SK-N-SH (cell line): ENCODE results near the gene RHOT2. TPM values are rescaled to one million over a fixed set of nuclear protein-coding genes. Genes with fewer than 3 reads are reported as not detected.

Experiments used
- CTCF ChIA-PET: fragments of 300-600, 350-600 bp; formaldehyde crosslinking; extraction: SDS; loops from one replicate; lab custom pipeline; 2021; lab: Yijun Ruan, JAX
- POLR2A ChIA-PET: fragments of 350-600 bp; sonication (Branson Sonifier 250); formaldehyde crosslinking; extraction: SDS; loops from one replicate; lab custom pipeline; 2020; ENCODE audit warnings: antibody characterized with exemption, inconsistent platforms; lab: Yijun Ruan, JAX
- DNase-seq: peaks from one replicate; pipeline ENCODE4 v3.0.0; 2012
- H2AFZ ChIP-seq: fragments of 200-600 bp; sonication (generic); 2 replicates; pipeline ENCODE4 v1.8.1; 2016; ENCODE audit warnings: antibody characterized with exemption, mild to moderate bottlenecking, low read depth
- H3F3A ChIP-seq: fragments of 200-600 bp; sonication (generic); replicated peaks from 2 replicates; pipeline ENCODE3; 2016; ENCODE audit warnings: antibody characterized with exemption, mild to moderate bottlenecking; ENCODE audit not compliant: insufficient read depth
- H3K27ac ChIP-seq, 2 experiments: fragments of 200-500 bp in 1 of 2; fragments of 200-600 bp in 1 of 2; sonication (Bioruptor generic) in 1 of 2; sonication (generic), shearing (Covaris generic) in 1 of 2; 2 replicates each; pipeline versions ENCODE4 v1.5.1 to v1.6.1; 2014 to 2016; ENCODE audit warnings: low read depth in 2 of 2, inconsistent platforms in 1 of 2, low read length in 1 of 2, mild to moderate bottlenecking in 1 of 2, mixed read lengths in 1 of 2
- H3K27me3 ChIP-seq: fragments of 200-600 bp; sonication (generic), shearing (Covaris generic); 2 replicates; pipeline ENCODE4 v1.6.1; 2016; ENCODE audit warnings: mixed run types; ENCODE audit not compliant: insufficient read depth
- H3K36me3 ChIP-seq, 2 experiments: fragments of 200-500 bp in 1 of 2; fragments of 200-600 bp in 1 of 2; sonication (Bioruptor generic) in 1 of 2; sonication (generic) in 1 of 2; replicated peaks in 1 of 2; 2 replicates each; pipeline versions ENCODE3 to v1.5.1; 2014 to 2016; ENCODE audit warnings: low read length in 1 of 2, mild to moderate bottlenecking in 1 of 2; ENCODE audit not compliant: insufficient read depth in 2 of 2, control insufficient read depth in 1 of 2
- H3K4me1 ChIP-seq, 2 experiments: fragments of 200-500 bp in 1 of 2; fragments of 200-600 bp in 1 of 2; sonication (Bioruptor generic) in 1 of 2; sonication (generic), shearing (Covaris generic) in 1 of 2; 2 replicates each; pipeline versions ENCODE4 v1.5.1 to v1.6.1; 2014 to 2016; ENCODE audit warnings: low read depth in 1 of 2, low read length in 1 of 2, mixed run types in 1 of 2; ENCODE audit not compliant: insufficient read depth in 2 of 2, control insufficient read depth in 1 of 2
- H3K4me2 ChIP-seq: fragments of 200-600 bp; sonication (generic), shearing (Covaris generic); 2 replicates; pipeline ENCODE4 v1.6.1; 2017; ENCODE audit warnings: mixed run types
- H3K4me3 ChIP-seq, 2 experiments: fragments of 200-500 bp in 1 of 2; fragments of 200-600 bp in 1 of 2; sonication (Bioruptor generic) in 1 of 2; sonication (generic), shearing (Covaris generic) in 1 of 2; 2 replicates each; pipeline versions ENCODE4 v1.5.1 to v1.8.1; 2014 to 2016; ENCODE audit warnings: low read depth in 2 of 2, inconsistent platforms in 1 of 2, low read length in 1 of 2, mild to moderate bottlenecking in 1 of 2, mixed read lengths in 1 of 2, moderate library complexity in 1 of 2
- H3K79me2 ChIP-seq: fragments of 200-600 bp; sonication (generic); 2 replicates; pipeline ENCODE4 v1.8.1; 2017; ENCODE audit warnings: mild to moderate bottlenecking; ENCODE audit not compliant: insufficient read depth
- H3K9ac ChIP-seq: fragments of 200-600 bp; sonication (generic); 2 replicates; pipeline ENCODE4 v1.6.1; 2017; ENCODE audit warnings: mixed run types
- H3K9me2 ChIP-seq: fragments of 200-600 bp; sonication (generic); 2 replicates; pipeline ENCODE4 v1.6.1; 2017; ENCODE audit warnings: mixed run types
- H3K9me3 ChIP-seq: fragments of 200-600 bp; sonication (generic); 2 replicates; pipeline ENCODE4 v1.6.1; 2017; ENCODE audit warnings: mixed run types, mild to moderate bottlenecking, moderate library complexity
- H4K20me1 ChIP-seq: fragments of 200-600 bp; sonication (generic); 2 replicates; pipeline ENCODE4 v1.6.1; 2017; ENCODE audit warnings: mild to moderate bottlenecking, mixed run types; ENCODE audit not compliant: insufficient read depth
- CTCF ChIP-seq: fragments of 200-600 bp; sonication (generic); IDR thresholded peaks from 2 replicates; pipeline ENCODE4 v1.6.1; 2017; ENCODE audit warnings: antibody characterized with exemption, mild to moderate bottlenecking, moderate library complexity
- EP300 ChIP-seq, 2 experiments: IDR thresholded peaks; 2 replicates each; pipeline versions ENCODE4 v1.4.0 to v1.6.1; 2012; ENCODE audit warnings: borderline replicate concordance in 1 of 2, low read depth in 1 of 2, low read length in 1 of 2
- EZH2phosphoT487 ChIP-seq: fragments of 200-600 bp; sonication (generic); IDR thresholded peaks from 2 replicates; pipeline ENCODE4 v1.6.1; 2017; ENCODE audit warnings: low read depth, mixed run types, mild to moderate bottlenecking, antibody characterized with exemption, moderate library complexity, borderline replicate concordance
- FOXJ3 ChIP-seq: sonication (generic); formaldehyde crosslinking; IDR thresholded peaks from 2 replicates; pipeline ENCODE4 v1.5.1; 2020; ENCODE audit warnings: mild to moderate bottlenecking, missing genetic modification reagents
- FOXM1 ChIP-seq: IDR thresholded peaks from 2 replicates; pipeline ENCODE4 v1.4.0; 2012; ENCODE audit warnings: low read depth, mild to moderate bottlenecking
- GABPA ChIP-seq: IDR thresholded peaks from 2 replicates; pipeline ENCODE4 v1.4.0; 2012; ENCODE audit warnings: low read depth, mild to moderate bottlenecking
- IRF3 ChIP-seq: fragments of 150-350 bp; IDR thresholded peaks from 2 replicates; pipeline ENCODE4 v1.6.1; 2016; ENCODE audit warnings: mild to moderate bottlenecking, low read depth, low read length
- MEF2A ChIP-seq: IDR thresholded peaks from 2 replicates; pipeline ENCODE4 v1.4.0; 2012; ENCODE audit warnings: low read depth, borderline replicate concordance
- MXI1 ChIP-seq: IDR thresholded peaks from 2 replicates; pipeline ENCODE4 v1.6.1; 2012; ENCODE audit warnings: mild to moderate bottlenecking, low read depth, low read length, improper control_type of control experiment
- PBX3 ChIP-seq: IDR thresholded peaks from 2 replicates; pipeline ENCODE4; 2012
- RAD21 ChIP-seq: IDR thresholded peaks from 2 replicates; pipeline ENCODE4 v1.6.1; 2012; ENCODE audit warnings: mild to moderate bottlenecking, low read length
- RCOR1 ChIP-seq: fragments of 150-350 bp; IDR thresholded peaks from 2 replicates; pipeline ENCODE4 v1.6.1; 2017; ENCODE audit warnings: antibody characterized with exemption, low read length
- REST ChIP-seq: IDR thresholded peaks from 2 replicates; pipeline ENCODE4 v1.6.1; 2012; ENCODE audit warnings: mild to moderate bottlenecking, low read depth, low read length, moderate library complexity
- RFX5 ChIP-seq: IDR thresholded peaks from 2 replicates; pipeline ENCODE4 v1.6.1; 2012; ENCODE audit warnings: mild to moderate bottlenecking, improper control_type of control experiment, low read length
- ZBTB33 ChIP-seq: IDR thresholded peaks from 2 replicates; pipeline ENCODE4 v1.4.0; 2012; ENCODE audit warnings: low read depth, borderline replicate concordance
- WGBS: methylation state at CpG from one replicate; pipeline ENCODE4 v1.1.6; 2017; ENCODE audit warnings: low lambda C conversion rate; 5-methylcytosine and 5-hydroxymethylcytosine counted together
- polyA plus RNA-seq, 3 experiments: library from polyadenylated mRNA; depleted of rRNA; stranded (reverse); fragments of >200 nt; gene quantifications; 2 replicates each; pipeline ENCODE4 v1.2.3, GENCODE V29; 2012

The RHOT2 gene
- polyA plus RNA-seq, 1 of the 3 experiments (the other 2 are of a cell fraction): 229 TPM

- TF ChIP-seq ZBTB33: 0 out of 2 replicates have a peak, but pooled peaks have one; percentile 41
- TF ChIP-seq REST: 0 out of 2 replicates have a peak, but pooled peaks have one; percentile 12
- no peak for TF ChIP-seq EP300 (IDR thresholded peaks at IDR 0.05; ENCODE audit: borderline replicate concordance in 1 of 2, low read depth in 1 of 2, low read length in 1 of 2)
- TF ChIP-seq PBX3: peak; percentile 1
- peak; percentile 84; the same call in 1 of the 2 replicates for TF ChIP-seq MXI1
- TF ChIP-seq FOXJ3 (CRISPR knock-in tag): no peak
Measured at GRCh38 chr16:684071-684794, 16.3 kb downstream of the RHOT2 start, which contains the start of gene JMJD8 (continued).

- peaks cover 10% of the 10 kb centered on the region for H3F3A ChIP-seq
- TF ChIP-seq MEF2A (no peak), EZH2phosphoT487 (no peak), MXI1 (no peak), RAD21 (no peak), FOXM1 (no peak), PBX3 (no peak), RCOR1 (no peak), CTCF (no peak), RFX5 (no peak), IRF3 (no peak), GABPA (no peak)
- H3K4me2 ChIP-seq: peak overlapping the region; percentile 89; the same call in 1 of the 2 replicates
- H3K9me2 ChIP-seq: no peaks in the 10 kb centered on the region
- peak overlapping the region in 1 of 2 experiments; percentile 82; a peak in 2 of 4 replicates for H3K27ac ChIP-seq
- peaks cover 45% of the 10 kb centered on the region for H3K79me2 ChIP-seq
- 89% methylated on average over 33 of the region's 61 CpGs for WGBS
- no peaks in the 10 kb centered on the region for H3K27me3 ChIP-seq
- H3K9me3 ChIP-seq: no peaks in the 10 kb centered on the region
- no peak for DNase-seq
- peak overlapping the region in 1 of 2 experiments; percentile 68; a peak in 1 of 4 replicates for H3K4me3 ChIP-seq
- peaks cover 13 to 59% of the 10 kb centered on the region in 2 experiments; a peak in 3 of 4 replicates for H3K4me1 ChIP-seq
- peaks cover 13 to 39% of the 10 kb centered on the region in 2 experiments for H3K36me3 ChIP-seq
- ChIA-PET POLR2A (interaction anchor here (0.6 to 1.2 kb wide), 3 partner anchors 9 to 254 kb away, joined by 3 to 5 read pairs (median 4); no protein-coding TSS in a partner anchor), CTCF (interaction anchor here (0.6 to 5.9 kb wide), 12 partner anchors 13 to 323 kb away, joined by 3 to 38 read pairs (median 4); partner anchors contain the start of genes ANTKMT, METTL26 and RHOT2)
- H3K9ac ChIP-seq: no peak overlapping the region
- H4K20me1 ChIP-seq: peaks cover 23% of the 10 kb centered on the region
- no peak overlapping the region for H2AFZ ChIP-seq
Measured at GRCh38 chr16:684961-685696, 17.2 kb downstream of the RHOT2 start.
